HEK293T (cell line): Measurements from ENCODE around the gene CASKIN1.

Experiments
- BHLHE40 ChIP-seq: fragments of 450-650 bp; IDR thresholded peaks from 2 replicates; pipeline ENCODE4 v1.6.1; 2016; ENCODE audit warnings: mild to moderate bottlenecking, moderate library complexity, borderline replicate concordance
- ELF4 ChIP-seq: fragments of 450-650 bp; IDR thresholded peaks from 2 replicates; pipeline ENCODE4 v1.6.1; 2017; ENCODE audit warnings: antibody characterized with exemption
- FOXK2 ChIP-seq: fragments of 450-650 bp; IDR thresholded peaks from 2 replicates; pipeline ENCODE4 v1.6.1; 2016; ENCODE audit warnings: mild to moderate bottlenecking
- FOXM1 ChIP-seq: fragments of 450-650 bp; IDR thresholded peaks from 2 replicates; pipeline ENCODE4 v1.6.1; 2017; ENCODE audit warnings: mild to moderate bottlenecking, borderline replicate concordance
- L3MBTL2 ChIP-seq: fragments of 450-650 bp; conservative IDR thresholded peaks from 2 replicates; pipeline ENCODE4 v1.6.1; 2016; ENCODE audit warnings: mild to moderate bottlenecking
- NFRKB ChIP-seq: fragments of 450-650 bp; IDR thresholded peaks from 2 replicates; pipeline ENCODE4 v1.6.1; 2016; ENCODE audit warnings: mild to moderate bottlenecking, moderate library complexity
- SP1 ChIP-seq: fragments of 450-650 bp; IDR thresholded peaks from 2 replicates; pipeline ENCODE4 v1.6.1; 2017
- SUZ12 ChIP-seq: fragments of 450-650 bp; IDR thresholded peaks from 2 replicates; pipeline ENCODE4 v1.6.1; 2016; ENCODE audit warnings: mild to moderate bottlenecking
- TARDBP ChIP-seq: fragments of 450-650 bp; IDR thresholded peaks from 2 replicates; pipeline ENCODE4 v1.6.1; 2016
- ZNF384 ChIP-seq: fragments of 450-650 bp; IDR thresholded peaks from 2 replicates; pipeline ENCODE4 v1.6.1; 2016

DNA sequence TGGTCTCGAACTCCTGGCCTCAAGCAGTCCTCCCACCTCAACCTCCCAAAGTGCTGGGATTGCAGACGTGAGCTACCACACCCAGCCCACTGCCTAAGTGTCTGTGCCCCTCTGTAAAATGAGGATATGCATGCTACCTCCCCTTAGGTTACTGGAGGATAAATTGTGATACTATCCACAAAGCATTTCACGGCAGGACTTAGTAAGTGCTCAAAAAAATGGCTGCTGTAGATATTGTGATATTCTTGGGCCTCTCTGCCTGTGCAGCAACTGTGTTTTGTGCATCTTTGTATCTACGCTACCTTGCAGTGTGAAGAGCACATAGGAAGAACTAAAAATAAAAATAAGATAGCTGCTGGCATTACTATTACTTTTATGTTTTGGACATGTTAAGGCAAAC, 1.9 kb upstream of the CASKIN1 start:
- TF ChIP-seq SUZ12 (no peak), L3MBTL2 (no peak), ELF4 (no peak), NFRKB (no peak), TARDBP (no peak), BHLHE40 (no peak), FOXM1 (no peak), SP1 (no peak), ZNF384 (no peak), FOXK2 (no peak)
